ENCODE data around the gene CCL20.
"Not testable (repeated sequence)": the region's sequence is repeated elsewhere in the genome, so short reads cannot be mapped to it uniquely, and the experiment has no call there.

The CCL20 gene, protein sequence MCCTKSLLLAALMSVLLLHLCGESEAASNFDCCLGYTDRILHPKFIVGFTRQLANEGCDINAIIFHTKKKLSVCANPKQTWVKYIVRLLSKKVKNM

DNA sequence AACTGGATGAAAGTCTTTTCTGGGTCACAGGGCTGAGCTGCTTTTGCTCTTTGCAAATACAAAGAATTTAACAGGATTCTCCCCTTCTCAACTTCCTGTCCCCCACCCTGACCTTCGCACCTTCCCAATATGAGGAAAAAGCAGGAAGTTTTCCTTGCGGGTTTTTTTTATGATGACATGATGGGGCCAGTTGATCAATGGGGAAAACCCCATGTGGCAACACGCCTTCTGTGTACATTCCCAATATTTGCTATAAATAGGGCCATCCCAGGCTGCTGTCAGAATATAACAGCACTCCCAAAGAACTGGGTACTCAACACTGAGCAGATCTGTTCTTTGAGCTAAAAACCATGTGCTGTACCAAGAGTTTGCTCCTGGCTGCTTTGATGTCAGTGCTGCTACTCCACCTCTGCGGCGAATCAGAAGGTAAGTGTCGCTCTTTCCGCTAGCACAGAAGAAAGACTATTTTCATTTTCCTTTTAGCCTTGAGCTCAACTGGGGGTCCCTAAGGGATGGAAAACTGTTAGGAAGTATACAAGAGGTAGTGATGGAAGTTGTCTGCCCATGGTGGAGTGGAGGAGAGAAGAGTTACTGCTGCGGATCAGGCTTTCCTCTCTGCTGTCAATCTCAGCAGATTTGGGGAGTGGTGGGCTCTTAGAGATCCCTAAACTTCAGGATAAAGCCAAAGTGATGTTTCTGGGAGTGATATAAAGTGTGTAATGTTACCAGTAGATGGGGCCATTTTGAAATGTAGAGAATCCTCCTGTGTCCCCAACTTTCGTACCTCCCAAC lies at the start of gene CCL20:
CCL20 (plus strand) TSS at position 281 of the 792 bp plus-strand sequence; CDS start at position 351, 70 bp downstream.
- FAIRE-seq: no peak

DNA sequence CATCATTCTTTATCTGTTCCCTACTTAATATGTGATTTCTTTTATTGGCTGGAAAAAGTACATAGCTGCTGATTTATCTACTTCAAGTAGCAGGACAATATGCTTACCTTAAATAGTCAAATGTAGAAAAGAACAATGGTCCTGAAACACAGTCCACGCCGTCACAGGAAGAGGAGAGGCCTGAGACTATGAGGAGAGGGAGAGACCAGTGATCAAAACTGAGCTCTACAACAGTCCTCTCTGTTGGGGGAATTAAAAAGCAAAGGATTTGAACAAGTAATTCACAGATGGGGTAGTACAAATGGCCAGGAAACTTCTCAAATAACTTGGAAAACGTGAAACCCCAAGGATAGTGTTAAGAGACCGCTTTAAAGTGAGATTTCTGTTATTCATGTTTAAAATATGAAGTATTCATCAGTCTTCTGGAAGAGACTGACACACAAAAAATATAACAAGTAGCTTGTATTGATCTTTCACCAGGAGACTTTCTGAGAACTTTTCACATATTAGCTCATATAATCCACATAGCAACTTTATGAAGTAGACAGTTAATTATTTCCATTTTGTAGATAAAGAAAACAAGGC lies 47.8 kb upstream of the CCL20 start:
- no peak for FAIRE-seq

DNA sequence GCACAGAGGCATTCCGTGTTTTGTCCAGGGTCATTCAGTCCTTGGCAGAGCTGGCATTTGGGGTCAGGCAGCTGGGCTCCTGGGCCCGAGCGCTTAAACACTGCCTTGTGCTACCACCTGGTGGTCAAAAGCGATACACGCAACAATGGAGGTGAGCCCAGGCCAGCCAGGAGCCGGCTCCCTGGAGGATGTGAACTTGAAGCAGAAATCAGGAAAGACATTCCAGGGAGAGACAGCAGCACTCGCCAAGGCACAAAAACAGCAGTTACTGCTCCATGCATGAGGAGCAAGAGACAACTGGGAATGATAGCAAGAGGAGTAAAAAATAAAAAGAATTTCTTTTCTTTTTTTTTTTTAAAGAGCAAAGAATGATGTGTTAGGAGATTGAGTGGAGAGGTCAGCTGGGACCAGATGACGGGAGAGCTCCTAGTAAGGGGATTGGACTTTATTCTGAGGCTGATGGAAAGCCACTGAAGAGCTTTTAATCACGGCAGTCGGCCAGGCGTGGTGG lies 47.2 kb upstream of the CCL20 start:
- FAIRE-seq: no peak

DNA sequence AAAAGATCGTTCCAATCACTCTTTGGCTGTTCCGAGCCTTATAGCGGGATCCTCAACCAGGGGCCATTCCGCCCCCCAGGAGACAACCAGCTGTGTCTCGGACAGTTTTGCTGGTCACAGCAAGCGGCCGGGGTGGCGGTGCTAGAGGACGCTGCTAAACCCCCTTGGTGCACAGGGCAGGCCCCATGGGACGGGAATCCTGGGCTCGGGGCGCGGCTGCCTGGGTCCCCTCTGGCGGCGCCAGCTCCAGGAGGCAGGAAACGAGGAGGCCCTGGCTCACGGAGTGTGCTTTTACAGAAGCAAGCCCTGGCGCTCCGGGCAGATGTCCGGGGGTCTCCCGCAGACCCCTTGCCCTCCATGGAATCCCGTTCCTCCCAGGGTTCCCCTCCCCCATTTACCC lies 45.8 kb upstream of the CCL20 start:
- no peak for FAIRE-seq

DNA sequence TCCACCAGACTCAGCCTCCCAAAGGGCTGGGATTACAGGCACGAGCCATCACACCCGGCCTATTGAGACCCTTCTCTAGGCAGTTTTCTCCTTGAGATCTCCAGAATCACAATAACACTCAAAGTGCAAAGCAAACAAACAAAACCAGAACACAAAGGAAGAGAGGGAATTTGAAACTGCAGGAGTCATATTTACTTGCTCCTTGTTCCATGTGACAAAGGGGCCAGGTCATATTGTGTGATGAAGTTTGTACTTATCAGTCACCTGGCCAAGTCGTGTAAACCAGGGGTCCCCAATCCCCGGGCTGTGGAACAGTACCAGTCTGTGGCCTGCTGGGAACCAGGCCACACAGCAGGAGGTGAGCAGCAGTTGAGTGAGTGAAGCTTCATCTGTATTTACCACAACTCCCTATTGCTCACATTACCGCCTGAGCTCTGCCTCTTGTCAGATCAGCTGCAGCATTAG lies 41.4 kb upstream of the CCL20 start:
- no peak for FAIRE-seq

DNA sequence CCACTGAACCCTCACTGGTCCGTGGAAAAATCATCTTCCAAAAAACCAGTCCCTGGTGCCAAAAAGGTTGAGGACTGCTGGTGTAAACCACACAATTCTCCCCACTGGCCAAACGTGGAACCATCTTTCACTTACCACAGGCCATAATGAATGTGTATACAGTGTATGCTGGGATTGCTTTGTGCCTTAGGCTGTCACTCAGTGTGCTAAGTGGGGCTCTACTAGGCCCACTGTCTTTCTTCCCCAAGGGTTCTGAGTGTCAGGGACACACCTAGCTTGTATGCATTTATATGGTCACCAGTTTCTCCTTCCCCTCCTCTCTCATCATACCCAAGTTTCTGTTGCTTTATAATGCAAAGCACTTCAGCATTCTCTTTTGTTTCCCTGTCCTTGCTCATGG lies 40.7 kb upstream of the CCL20 start:
- FAIRE-seq: no peak

DNA sequence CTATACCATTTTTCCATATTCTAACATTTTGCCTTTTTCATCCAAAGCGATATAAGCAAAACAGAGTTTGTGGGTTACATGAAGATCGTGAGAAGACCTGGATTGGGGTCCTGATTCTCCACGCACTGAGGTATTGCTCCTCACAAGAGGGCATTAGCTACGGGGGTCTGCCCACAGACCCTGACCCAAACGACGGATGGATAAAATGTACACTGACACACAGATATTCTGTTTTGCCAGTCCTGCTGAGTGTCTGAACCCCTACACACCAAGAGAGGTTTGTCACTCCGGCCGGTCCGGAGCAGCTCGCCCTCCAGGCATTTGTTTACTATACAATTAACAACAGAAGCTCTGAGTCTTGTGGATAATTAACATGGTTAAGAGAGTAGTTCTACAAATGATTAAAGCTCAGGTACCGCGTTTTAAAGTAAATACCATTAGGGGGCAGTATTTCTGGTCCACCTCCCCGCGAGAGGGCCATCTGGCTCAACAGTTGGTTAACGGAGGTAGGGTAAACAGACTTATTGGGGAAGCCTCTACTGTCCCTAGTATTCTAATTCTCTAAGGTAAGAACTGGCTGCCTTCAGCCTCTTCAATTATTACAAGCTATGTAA lies 39.5 kb upstream of the CCL20 start:
- no peak for FAIRE-seq

DNA sequence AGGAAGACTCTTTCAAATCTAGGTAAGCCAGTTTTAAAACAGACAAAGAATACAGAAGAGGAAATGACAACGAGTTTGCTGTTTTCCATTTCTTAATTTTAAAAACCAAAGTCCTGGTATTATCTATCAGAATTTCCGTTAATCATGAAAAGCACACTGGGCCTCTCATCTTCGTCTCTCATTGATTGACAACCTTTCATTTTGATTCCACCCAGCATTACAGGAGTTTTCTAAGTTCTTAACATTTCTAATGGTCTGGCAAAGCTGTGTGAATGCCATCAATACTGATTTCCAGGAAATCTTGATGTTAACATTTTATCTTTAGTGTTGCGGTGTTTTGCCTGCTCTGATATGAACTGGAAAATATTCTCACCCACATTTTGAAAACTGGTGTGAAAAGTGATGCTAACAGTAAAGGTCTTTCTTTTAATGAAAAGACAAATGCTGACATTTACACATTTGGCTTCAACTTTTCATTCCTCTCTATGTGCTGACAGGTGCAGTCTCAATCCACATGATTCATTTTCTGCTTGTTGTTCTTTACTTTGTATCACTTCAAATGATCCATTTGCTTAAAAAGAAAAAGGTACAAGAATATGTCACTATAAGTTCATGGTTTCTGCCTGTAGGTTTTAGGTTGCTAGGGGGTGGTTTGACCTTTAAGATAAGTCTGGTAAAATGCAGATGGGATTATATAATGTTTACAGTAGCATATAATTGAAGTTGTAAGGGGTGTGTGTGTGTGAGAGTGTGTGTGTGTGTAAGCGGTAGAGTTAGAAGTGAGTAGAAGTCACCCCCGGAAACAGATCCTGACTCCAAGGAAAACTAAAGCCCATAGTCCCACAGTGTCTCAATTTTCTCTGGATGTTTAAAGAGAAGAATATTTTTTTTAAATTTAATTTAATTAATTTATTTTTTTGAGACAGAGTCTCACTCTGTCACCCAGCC lies 38.5 kb upstream of the CCL20 start:
- no peak for FAIRE-seq

DNA sequence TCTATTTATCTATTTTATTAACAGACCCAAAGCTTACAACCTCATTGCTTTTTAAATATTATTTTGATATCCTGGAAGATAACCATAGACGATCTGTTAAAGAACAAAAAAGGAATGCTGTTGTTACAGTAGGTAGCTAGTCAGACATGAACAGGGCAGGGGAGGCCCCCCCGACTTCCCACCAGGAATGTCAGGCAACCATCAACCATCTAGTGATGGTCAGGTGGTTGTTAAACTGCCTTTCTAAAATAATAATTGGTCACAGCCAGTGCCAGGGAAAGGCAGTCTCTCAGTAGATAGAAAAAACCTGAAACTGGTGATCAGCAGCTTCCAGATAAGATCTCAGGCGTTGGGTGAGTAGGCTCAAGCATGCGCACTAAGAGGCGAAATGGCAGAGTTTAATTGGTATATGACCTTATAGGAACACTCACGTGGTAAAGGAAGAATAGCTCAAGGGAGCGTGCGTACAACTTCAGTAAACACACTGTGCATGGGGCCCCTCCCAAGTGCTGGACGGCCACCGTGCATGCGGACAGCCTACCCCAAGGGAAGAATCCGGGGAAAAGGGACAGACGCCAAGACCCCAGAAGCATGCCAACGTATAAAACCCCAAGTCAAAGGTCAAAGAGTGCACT lies 32.5 kb upstream of the CCL20 start:
- FAIRE-seq: no peak

DNA sequence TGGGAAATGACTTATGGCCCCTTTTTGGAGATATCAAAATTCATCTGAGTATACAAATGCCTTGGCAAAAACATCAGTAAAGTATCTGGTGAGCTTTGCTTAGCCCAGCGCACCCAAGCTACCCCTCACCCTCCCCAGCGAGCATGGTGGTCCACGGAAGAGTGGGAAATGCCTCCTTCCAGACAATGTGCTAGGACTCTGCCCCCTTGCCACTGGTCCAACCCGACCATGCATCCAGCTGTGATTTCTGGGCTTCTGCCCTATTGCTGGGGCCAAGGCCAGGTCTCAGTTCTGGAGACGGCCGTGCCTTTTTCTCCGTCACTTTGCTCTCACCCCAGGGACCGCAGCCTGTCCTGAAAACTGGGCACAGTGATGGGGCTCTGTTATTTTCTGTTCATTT lies 31.8 kb upstream of the CCL20 start:
- FAIRE-seq: no peak

DNA sequence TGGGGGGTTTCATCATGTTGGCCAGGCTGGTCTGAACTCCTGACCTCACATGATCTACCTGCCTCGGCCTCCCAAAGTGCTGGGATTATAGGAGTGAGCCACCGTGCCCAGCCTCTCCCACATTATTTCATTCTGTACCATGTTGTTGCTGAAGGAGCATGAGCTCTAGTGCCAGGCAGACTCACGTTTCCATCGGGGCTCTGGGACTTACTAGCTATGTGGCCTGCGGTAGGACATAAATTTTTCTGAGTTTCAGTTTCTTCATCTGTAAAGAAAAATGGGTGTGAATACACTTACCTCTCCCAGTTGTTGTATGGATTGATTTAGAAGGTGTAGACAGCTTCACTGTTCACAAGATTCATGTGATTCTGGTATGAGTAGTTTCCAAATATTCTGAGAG lies 30.8 kb upstream of the CCL20 start:
- FAIRE-seq: no peak

DNA sequence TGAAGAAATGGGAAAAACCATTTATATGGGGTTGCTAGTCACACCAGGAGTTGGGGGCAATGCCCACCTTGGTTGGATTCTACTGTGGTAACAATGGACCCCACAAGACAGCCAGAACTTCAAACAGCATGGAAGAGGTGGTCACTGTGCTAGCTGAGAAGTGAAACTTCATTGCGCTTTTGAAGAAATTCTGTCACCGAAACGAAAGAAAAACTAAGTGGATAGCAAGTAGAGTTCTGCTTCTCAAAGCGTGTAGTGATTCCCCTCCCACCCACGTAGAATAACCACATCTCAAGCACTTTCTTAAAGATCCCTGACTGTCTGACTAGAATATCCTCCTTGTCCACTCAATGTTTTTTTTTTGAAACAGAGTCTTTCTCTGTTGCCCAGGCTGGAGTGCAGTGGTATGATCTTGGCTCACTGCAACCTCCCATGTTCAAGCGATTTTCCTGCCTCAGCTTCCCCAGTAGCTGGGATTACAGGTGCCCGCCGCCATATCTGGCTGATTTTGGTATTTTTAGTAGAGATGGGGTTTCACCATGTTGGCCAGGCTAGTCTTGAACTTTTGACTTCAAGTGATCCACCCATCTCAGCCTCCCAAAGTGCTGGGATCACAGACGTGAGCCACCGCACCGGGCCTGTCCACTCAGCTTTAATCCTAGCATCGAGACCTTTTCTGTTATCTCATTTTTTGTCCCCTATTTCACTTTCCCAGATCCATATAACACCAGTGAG lies 30.1 kb upstream of the CCL20 start:
- FAIRE-seq: no peak

DNA sequence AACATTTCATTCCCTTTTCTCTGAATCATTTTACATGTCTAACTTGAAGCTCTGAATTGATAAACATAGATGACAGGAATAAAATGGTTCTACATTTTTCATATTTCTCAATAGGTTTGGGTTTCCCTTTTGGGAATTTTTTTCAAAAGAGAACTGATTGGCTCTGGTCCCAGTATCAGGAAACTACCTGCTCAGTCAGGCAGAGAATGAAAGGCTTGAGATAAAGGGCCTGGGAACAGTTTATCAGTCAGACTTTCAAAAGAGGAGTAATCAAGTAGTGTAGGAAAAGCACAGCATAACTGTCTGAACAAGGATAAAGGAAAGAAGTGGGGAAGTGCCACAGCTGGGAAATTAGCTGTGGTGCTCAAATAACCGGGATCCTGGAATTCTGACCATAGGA lies 28.3 kb upstream of the CCL20 start:
- no peak for FAIRE-seq

DNA sequence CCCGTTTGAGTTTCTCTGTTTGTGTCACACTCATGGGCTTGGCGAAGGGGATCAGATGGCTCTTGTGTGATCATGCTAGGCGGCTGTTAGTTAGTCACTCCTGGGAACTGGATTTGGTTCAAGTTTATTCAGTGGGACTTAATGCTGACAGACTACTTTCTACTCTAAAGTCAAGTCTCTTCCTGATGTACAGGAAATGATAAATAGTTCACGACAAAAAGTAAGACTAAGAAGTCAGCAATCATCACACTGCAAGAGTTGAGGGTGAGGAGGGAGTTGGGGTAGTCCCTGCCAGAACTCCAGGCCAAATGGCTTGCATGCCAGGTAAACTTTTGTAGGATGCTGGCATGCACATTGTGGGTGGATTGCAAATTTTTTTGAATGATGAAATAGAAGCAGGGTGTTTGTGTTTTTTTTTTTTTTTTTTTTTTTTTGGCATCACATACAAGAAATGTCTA lies 25.1 kb upstream of the CCL20 start:
- FAIRE-seq: no peak

DNA sequence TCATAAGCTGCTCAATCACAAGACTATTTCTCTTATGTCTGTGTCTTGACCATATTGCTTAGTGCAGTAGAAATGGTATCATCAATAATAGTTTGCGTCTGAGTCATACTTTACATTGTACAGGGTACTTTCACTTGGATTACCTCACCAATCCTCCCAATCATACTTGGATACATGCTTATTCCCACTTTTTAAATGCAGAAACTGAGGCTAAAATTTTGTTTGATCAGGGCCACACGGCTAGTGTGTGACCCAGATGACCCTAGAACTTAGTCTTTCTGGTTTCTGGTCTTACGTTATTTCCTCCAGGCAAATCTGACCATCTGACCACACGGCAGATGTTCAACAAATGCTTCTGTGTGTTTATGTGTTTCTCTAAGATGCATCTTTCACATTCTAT lies 23.8 kb upstream of the CCL20 start:
- FAIRE-seq: no peak

DNA sequence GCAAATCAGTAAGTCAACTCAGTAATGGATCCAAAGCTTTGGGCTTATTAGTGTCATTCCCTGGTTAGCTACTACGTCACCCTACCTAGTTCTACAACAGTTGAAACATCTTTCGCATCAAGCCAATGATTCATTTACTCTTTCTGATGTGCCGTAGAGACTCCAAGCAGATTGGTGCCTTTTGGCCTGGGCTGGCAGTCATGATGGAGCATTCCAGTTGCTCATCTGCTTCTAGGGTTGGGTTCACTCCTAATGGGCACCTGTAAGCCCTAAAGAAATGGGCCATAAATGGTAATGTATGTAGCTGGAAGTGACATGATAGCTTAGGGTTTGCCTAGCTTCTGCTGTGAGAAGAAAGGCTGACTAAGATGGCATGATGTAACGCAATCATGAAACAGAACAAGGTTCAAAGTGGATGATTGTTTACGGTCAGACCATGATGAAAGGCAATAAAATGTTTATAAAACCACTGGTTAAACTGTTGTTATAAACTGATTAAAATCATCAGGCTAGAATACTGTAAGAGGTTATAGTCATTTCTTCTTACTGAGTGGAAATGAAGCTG lies 20.4 kb upstream of the CCL20 start:
- no peak for FAIRE-seq

DNA sequence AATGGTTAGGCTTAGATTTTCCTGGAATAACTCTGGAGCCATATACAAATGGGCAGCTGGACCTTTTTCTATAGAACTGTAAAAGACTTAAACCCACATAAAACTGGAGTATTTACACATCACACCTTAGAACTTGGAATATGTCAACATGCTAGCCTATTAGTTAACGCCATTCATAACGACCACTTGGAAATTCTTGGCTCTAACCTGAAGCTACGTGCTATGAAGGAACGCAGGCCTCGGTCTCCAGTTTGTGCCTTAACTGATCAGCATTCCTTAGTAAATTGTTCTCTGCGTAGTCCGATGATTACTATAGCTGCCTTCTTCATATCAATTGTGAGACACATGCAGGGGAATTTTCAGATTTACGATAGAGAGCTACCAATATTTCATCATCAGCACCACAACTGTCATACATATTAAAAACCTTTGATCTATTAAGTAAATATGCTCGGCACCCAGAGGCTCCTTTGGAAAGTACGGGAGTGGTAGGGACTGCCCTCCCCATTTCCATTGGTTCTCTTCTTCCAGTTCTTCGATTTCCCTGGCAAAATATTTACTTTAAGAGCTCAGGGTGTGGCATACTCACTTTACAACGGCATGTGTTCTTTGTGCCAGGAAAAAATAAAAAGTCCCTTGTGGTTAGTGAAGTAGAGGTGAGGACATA lies 17.5 kb upstream of the CCL20 start:
- no peak for FAIRE-seq

DNA sequence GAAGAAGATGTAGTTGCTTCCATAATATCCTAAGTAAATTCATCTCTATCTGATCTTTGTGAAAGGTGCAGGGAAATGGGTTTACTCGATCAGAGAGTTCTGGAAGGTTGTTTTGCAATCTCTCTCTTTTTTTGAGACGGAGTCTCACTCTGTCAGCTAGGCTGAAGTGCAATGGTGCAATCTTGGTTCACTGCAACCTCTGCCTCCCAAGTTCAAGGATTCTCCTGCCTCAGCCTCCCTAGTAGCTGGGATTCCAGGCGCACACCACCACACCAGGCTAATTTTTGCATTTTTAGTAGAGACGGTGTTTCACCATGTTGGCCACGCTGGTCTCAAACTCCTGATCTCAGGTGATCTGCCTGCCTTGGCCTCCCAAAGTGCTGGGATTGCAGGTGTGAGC lies 16.9 kb upstream of the CCL20 start:
- FAIRE-seq: not testable (repeated sequence)

DNA sequence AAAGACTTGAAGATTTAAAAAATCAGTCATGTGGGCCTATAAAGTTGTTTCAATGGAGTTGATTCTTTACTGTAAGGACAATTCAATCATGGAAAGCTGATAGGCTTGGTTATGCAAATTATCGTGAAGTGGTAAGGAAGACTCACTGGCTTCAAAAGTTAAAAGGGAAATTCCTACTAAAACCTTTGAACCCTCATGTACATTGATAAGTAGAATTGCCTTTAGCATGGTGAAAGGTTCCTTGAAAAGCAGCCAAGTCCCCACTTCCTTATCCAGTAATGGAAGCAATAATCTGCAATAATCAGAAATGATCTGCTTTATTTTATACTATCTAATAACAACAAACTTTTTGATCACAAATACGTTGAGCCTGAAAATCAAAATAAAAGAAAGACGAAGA lies 14.4 kb upstream of the CCL20 start:
- no peak for FAIRE-seq

DNA sequence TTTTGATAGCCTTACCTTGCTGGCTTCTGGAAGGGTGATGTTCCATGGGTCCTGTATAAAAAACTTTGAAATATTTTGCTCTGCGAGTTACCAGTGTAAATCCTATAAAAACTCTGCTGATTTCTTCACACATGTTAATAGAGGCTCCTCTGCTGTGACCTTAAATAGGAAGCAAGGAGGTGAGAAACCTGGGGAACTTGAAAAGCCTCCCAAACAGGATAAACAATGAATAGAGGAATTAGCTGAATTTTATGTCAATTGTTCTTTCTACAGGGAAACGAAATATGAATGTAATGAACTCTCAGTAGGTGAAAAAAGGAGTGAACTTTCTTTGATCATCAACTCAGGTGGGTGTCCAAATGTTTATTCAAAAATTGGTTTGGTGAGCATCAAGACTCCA lies 10.8 kb upstream of the CCL20 start:
- no peak for FAIRE-seq
